GM12892 (cell line): ENCODE measurements around the gene IQCF5.

Source experiments
- POLR2A ChIP-seq: IDR thresholded peaks from 2 replicates; pipeline ENCODE4 v1.6.1; 2011; ENCODE audit warnings: low read depth, low read length, control low read depth
- TAF1 ChIP-seq: IDR thresholded peaks from 2 replicates; pipeline ENCODE4 v1.6.1; 2011; ENCODE audit warnings: low read depth, mild to moderate bottlenecking, control low read depth, low read length, borderline replicate concordance

- no peak for TF ChIP-seq POLR2A
- no peak for TF ChIP-seq TAF1
Measured at GRCh38 chr3:51836606-51837005, 38.8 kb downstream of the IQCF5 start.
